ENCODE results near the gene ANKH.

Gene ANKH

GRCh38 chr5:14659821-14660607 lies 211.6 kb downstream of the ANKH start:
- no peaks in the 10 kb centered on the region for H3K36me3 ChIP-seq (ENCODE audit: control insufficient read depth, insufficient read depth, low read length)
- no CpG with 5 or more reads among the region's 3 CpGs for WGBS (ENCODE audit: insufficient coverage, insufficient read length)
- H3K27me3 ChIP-seq (ENCODE audit: control insufficient read depth, insufficient read depth, low read length): no peaks in the 10 kb centered on the region; the same call in 1 of the 2 replicates
- H3K4me1 ChIP-seq (ENCODE audit: control insufficient read depth, insufficient read depth, low read length): no peaks in the 10 kb centered on the region
- no peak for DNase-seq (ENCODE audit: low read depth, low spot score)
- no peak overlapping the region for H3K4me3 ChIP-seq (ENCODE audit: low read length)
- H3K27ac ChIP-seq (ENCODE audit: low read length): no peak overlapping the region
- no peaks in the 10 kb centered on the region for H3K9me3 ChIP-seq (ENCODE audit: control insufficient read depth, insufficient read depth, low read length)

- DNase-seq (ENCODE audit: low read depth, low spot score): no peak
- Histone ChIP-seq H3K4me3 (ENCODE audit: low read length) (no peak overlapping the region), H3K27me3 (ENCODE audit: control insufficient read depth, insufficient read depth, low read length) (no peaks in the 10 kb centered on the region), H3K9me3 (ENCODE audit: control insufficient read depth, insufficient read depth, low read length) (no peaks in the 10 kb centered on the region), H3K4me1 (ENCODE audit: control insufficient read depth, insufficient read depth, low read length) (no peaks in the 10 kb centered on the region), H3K36me3 (ENCODE audit: control insufficient read depth, insufficient read depth, low read length) (no peaks in the 10 kb centered on the region), H3K27ac (ENCODE audit: low read length) (no peak overlapping the region)
- WGBS (ENCODE audit: insufficient coverage, insufficient read length): no CpG with 5 or more reads among the region's 2 CpGs
Measured at GRCh38 chr5:14656898-14657297, 214.7 kb downstream of the ANKH start.

- H3K27me3 ChIP-seq (ENCODE audit: control insufficient read depth, insufficient read depth, low read length): no peaks in the 10 kb centered on the region
- no peaks in the 10 kb centered on the region for H3K4me1 ChIP-seq (ENCODE audit: control insufficient read depth, insufficient read depth, low read length)
- no peaks in the 10 kb centered on the region for H3K9me3 ChIP-seq (ENCODE audit: control insufficient read depth, insufficient read depth, low read length)
- DNase-seq (ENCODE audit: low read depth, low spot score): no peak
- H3K36me3 ChIP-seq (ENCODE audit: control insufficient read depth, insufficient read depth, low read length): no peaks in the 10 kb centered on the region
- no peak overlapping the region for H3K4me3 ChIP-seq (ENCODE audit: low read length)
- no peak overlapping the region for H3K27ac ChIP-seq (ENCODE audit: low read length)
- no CpG with 5 or more reads among the region's 4 CpGs for WGBS (ENCODE audit: insufficient coverage, insufficient read length)
Measured at GRCh38 chr5:14655146-14655741, 216.3 kb downstream of the ANKH start.

Measured in iPS DF 6.9 (cell line).